Activated CD8-positive, alpha-beta memory T cell treated with anti-CD3 and anti-CD28 coated beads, Interleukin-2, amount 50 U/mL, for 24 hours (primary cell): ENCODE data around the gene KLHL42.

Experiments
- DNase-seq: peaks from one replicate; pipeline ENCODE4 v3.0.0-alpha.2; 2020; ENCODE audit errors: extremely low read depth

Gene KLHL42

DNA sequence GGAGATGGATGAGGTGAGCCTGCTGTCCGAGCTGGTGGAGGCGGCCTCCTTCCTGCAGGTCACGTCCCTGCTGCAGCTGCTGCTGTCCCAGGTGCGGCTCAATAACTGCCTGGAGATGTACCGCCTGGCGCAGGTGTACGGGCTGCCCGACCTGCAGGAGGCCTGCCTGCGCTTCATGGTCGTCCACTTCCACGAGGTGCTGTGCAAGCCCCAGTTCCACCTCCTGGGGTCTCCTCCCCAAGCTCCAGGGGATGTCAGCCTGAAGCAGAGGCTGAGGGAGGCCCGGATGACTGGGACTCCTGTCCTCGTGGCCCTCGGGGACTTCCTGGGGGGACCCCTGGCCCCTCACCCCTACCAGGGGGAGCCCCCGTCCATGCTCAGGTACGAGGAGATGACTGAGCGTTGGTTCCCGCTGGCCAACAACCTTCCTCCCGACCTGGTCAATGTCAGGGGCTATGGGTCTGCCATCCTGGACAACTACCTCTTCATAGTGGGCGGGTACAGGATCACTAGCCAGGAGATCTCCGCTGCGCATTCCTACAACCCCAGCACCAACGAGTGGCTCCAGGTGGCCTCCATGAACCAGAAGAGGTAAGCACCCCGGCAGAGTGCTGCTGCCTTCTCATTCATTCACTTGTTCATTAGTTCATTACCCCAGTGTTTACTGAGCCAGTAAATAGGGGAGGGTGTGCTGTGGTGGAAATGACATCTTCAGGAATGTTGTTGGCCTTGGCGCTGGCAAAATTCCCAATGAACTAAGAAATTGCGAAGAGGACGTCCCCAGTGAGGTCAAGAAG, 777 bp downstream of the KLHL42 start:
- no peak for DNase-seq

DNA sequence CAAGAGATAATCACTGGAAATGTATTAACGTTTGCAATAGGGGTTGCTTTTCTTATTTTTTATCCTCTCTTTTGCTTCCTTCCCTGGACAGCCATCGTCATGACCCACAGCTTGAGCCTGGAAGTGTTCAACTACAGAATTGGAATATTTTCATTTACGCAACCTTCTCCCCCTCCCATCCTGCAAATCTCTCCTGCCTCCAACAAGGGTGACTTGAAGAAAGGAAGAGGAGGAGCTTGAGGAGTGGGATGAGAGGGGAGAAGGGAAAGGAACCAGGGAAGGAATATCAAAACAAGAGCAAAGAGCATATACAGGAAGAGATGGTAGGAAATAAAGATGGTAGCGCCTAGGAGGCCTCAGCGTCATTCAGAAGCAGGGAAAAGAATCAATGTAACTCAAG, 1.6 kb downstream of the KLHL42 start:
- no peak for DNase-seq

DNA sequence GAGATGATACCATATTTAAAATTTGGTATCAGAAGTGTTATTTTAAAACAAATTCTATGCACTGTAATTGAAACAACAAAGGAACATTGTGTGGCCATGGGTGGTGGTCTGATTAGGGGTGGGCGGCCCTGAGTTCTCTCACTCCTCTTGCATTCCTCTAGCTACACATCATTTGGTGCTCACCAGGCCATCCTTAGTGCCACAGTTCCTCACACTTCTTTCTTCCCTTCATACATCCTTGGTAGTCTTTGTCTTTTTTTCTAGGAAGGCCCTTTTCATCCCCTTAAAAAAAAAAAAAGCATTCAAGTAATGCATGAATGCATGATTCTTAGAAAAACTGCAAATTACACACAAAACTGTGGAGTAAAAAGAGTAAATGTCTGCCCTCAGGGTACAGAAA, 2.4 kb downstream of the KLHL42 start:
- DNase-seq, result no peak

DNA sequence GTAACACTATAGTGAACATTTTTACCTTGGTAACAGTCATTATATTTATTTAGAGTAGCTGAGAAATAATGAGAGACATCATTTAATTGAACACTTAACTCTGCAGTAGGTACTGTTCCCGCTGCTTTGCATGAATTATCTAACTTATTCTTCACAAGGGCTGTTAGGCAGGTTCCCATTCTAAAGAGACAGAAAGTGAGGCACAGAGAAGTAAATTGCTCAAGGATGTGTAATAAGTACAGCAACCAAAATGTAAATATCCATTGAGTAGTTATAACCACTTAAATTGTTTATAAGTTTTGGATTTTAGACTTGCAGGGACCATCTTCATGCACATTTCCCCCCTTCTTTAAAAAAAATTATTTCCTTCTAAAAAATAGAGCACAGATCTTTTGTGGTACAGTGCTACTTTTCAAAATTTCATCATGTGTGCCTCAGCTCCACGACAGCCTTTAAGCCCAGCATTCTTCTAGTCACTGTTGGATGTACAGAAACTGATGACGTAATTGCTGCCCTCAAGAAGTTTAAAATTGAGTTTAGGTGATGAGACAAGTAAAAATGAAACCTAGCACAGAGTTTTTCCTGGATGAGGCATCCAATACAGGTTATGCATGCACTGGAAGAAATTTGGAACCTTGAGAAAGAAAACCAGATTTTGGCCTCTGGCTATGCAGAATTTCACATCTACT, 6.0 kb downstream of the KLHL42 start:
- DNase-seq, result no peak

DNA sequence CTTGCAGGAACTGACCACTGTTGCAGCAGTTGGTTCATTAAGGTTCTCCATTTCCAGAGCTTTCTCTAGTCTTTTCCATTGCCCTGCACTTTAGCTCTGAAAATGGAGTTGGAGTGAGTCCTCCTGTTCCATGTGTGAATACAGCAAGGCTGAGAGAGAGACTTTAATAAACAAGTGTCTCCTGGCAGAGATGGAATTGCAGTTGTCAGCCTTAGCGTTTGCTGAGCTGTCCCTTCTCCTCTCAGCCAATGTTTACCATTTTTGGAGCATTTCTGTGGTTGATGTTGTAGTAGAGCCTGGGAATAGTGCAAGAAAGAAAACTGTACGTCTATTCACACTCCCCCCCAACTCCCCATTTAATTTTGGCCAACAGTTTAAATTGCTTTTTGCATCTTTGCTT, 7.5 kb downstream of the KLHL42 start:
- no peak for DNase-seq

DNA sequence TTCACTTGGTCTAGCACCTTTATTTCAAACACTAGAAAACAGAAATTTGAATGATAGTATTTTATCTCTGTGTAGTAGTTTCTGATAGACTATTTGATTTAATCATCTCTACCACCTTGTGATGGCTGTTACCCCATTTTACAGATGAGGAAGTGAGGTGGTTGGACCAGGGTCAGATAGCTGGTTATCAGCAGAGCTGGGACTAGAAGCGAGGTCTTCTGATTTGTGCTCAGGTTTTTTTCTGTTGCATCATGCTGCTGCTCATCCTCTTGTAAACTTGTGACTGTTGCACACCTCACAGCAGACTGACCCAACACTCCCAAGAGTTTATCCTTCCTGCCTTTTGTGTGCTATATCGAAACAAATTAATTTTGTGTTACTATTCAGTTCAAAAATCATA, 10.1 kb downstream of the KLHL42 start:
- DNase-seq, result no peak

DNA sequence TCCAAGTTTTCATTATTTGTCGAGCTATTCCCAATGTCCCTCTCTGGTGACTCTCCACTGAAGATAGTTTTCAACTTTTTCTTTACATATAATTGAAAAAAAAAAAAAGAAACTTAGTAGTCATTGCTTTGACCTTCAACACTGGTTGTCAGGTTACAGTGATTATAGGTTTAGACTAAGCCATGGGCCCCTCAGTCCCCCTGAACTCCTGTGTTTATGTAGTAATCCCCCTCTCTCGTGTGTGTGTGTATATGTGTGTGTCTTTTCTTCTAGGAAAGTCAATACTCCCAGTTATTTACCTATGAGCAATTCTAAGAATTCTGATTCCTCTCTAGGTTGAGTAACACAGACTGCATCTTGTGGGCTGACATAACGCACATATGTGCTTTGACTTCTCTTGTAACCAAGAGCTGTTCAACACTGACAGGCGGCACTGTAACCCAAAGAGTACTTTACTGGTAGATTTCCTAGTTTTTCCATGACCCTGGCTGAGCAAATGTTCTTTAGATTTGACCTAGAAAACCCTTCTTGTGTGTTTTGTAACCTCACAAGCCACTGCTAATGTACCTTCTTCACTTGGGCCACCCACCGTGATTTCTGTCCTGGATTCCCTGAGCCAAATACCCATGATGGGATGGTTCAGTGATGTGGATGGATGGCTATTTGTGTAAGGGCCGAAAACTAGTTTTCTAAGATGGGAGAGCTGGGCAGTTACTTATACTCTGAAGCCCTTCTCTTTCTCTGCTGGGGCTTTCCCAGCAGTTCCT, 15.0 kb downstream of the KLHL42 start:
- no peak for DNase-seq

DNA sequence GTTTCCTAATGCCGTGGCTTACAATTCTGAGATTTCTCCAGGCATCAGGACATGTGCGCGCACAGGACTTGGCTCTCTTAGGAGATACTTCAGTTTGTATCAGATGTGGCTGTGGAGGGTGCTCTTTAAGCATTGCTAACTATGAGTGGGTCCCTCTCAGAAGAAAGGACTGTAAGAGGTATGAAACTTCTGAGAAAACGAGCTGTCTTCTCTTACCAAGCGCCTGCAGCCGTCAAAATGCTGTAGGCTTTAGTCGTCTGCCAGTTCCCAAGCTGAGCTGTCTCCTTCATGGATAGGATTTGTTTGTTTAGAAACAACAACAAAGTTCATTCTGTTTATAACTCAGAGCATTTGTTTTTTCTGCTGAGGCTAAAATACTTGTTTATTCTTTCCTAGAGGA, 16.1 kb downstream of the KLHL42 start:
- DNase-seq, result no peak

DNA sequence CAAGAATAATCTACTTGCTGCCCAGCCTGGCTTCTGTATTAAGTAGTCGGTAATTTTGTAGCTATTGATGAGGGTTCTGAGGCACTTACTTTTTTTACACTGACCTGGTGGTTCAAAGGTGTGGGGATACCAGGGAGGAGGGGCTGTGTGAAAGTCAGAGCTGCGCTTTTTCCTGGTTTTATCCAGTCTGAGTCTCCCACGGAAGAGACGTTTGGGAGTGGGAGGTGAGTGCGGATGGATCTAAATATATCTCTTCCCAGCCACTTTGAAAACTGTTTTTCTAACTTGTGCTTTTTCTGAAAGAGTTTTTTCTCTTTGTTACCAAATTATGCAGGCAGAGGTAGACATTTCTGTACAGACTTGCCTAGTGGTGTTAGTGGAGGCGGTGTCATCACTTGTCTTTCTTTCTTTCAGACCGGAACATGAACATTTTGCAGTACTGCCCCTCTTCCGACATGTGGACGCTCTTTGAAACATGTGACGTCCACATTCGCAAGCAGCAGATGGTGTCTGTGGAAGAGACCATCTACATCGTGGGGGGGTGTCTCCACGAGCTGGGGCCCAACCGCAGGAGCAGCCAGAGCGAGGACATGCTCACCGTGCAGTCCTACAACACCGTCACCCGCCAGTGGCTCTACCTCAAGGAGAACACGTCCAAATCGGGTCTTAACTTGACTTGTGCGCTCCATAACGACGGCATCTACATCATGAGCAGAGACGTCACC, 17.4 kb downstream of the KLHL42 start:
- DNase-seq, result no peak

DNA sequence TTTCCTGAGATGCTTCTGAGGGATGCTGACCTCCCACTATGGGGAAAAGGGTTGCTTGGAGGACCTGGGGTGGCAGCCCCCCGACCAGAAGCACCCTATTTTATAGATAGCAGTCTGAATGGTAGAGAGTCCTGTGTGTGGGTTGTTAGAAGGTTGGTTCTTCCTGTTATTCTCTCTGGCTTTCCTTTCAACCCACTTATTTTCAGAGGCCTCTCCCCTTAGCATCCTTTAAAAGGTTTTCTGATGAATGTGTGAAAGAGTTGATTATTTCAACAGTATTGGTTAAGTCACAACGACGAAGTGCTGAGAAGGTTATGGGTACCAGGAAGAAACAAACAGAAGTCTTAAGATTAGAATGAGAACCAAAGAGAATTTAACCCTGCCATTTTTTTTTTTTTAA, 20.8 kb downstream of the KLHL42 start:
- DNase-seq, result no peak

DNA sequence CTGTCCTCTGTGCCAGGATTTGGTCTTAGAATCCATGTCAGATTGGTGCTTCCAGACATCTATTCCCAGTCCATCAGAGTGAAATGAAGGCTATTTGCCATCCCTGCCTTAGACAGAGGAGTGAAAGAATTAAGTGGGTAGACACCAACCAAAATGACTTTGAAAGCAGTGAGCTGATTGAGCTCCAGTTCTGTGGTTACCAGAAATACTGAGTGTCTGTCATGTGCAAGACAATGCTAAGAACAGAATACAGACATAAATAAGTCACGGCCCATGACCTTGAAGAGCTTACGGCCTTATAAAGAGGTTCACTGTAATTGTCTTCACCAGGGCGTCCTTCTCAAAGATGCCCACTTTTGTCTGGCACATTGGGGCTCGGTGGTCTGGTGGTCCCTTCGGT, 21.6 kb downstream of the KLHL42 start:
- no peak for DNase-seq

DNA sequence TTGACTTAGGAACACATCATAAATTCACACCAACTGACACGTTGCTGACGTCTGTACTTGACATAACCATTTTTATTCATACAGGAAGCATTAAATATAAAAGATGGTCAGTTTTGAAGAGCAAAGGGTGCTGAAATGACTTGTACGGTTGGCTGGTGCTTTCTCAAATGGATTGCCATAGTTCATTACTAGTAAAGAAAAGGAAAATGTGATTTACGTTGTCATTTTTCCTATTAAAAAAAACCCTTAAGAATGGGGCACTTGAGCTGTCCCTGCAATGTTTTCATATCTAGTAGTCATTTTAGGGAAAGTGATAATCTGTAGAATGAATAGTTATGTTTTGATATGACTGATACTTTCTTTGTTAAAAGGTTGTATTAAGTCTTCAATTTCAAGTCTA, 22.5 kb downstream of the KLHL42 start:
- DNase-seq, result no peak

DNA sequence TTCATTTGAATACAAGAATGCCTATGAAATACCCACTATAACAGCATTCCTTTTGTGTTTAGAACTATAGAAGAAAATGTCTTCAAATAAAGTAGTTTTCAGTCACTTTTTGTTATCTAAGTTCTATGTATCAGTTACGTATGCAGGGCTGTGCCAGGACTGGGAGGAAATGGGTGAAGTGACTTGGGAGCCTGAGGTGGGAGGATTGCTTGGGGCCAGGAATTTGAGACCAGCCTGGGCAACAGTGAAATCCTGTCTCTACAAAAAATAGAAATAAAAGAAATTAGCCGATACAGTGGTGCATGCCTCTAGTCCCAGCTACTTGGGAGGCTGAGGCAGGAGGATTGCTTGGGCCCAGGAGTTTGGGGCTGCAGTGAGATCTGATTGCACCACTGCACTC, 22.9 kb downstream of the KLHL42 start:
- DNase-seq, result no peak

DNA sequence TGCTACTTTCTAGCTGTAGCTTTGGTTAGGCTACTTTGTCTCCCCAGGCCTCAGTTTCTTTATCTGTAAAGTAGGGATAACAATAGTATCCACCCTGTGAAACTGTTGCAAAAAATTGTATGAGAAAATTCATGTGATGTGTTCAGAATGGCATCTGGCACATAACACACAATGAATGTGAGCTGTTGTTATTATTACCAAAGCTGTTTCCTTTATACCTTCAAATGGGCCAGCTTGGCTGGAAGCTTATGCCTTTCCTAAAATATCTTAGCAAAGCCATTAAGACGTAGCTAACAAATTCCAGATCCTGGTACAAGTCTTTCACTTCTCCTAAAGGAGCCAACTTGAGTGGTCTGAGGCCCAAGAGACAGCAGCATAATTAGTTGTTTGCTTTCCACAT, 25.2 kb downstream of the KLHL42 start:
- DNase-seq, result no peak

DNA sequence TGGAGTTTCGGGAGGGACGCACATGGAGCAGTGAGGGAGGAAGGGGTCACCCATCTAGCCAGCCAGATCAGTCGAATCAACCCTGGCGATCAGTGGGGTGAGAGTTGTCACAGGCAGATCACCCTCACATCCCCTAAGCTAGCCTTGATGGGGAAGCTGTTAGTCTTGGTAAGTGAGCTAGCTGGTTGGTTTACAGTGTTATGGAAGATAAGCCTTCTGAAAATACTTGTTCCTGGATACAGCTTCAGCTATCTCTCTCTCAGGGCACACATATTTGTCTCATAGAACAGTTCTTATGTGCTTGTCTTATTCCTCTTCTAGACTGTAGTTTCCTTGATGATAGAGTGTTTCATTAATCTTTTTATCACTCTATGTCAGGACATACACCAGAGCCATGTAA, 26.2 kb downstream of the KLHL42 start:
- DNase-seq, result no peak

DNA sequence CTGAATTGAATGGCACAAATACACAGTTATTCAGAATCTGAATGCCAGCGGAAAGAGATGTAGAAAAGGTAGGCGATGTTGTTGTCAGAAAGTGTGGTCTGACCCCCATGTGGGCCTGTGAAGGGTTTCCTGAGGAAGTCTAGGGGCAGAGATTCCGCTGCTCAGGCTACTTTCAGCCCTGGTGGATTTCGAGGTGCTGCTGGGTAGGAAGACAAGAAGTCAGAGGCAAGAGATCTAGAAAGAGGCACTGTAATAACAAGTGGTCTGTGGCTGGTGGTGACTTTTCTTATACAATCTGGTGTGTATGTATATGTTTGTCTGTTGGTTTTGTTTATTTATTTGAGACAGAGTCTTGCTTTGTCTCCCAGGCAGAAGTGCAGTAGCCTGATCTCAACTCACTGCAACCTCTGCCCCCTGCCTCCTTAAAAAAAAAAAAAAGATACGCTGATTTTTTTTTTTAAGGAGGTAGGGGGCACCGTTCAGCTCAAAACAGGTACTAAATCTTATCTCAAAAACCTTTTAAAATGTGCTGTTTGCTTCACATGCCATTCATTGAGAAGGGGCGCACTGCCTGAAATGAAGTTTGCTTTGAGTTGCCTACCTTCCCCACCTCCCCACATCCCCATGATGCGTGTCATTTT, 27.1 kb downstream of the KLHL42 start:
- no peak for DNase-seq

DNA sequence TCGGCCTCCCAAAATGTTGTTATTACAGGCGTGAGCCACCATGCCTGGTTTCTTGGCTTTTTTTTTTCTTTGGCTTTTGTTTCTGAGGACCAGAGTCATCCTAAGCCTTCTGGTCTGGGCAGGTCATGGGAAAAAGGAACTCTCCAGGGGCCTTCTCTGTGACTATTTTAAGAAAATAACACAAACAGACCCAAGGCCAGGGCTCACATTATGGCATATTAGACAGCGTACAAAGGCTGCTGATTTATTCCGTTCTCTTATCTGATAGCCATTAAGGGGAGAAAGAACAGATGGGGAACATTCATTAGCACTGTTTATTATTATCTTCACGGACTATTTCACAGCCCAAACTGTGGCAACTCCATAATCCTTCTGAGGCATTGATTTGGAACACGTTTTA, 28.8 kb downstream of the KLHL42 start:
- no peak for DNase-seq

DNA sequence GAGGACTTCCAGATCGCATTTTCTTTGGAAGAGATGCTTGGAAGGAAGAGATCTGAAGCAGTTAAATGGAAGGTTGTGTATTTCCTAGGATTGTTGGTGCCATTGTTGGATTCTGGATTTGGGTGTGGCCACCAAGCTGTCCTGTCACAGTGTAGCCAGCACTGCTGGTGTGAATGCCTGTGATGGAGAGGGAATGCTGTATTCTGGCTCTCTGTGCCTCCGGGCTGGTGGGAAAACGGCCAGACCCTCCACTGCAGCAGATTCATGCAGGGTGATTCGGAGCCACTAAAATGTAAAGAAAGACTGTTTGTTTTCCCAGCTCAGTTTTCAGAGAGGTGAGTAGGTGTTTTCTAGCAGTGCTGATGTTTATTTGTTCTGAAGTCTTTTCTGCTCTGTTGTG, 30.7 kb downstream of the KLHL42 start:
- no peak for DNase-seq

DNA sequence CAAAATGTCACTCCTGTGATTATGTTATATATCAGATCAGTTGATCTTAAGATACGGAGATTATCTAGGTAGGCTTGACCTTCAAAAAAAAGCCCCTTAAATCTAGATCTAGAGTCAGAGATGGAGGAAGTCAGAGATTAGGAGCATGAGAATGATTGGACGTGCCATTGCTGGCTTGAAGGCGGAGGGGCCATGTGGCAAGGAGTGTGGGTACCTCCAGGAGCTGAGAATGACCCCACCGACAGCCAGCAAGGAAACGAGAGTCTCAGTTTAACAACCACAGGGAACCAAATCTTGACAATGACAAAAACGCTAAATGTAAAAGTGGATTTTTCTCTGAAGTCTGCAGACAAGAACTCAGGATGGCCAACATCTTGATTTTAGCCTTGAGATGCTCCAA, 32.5 kb downstream of the KLHL42 start:
- DNase-seq, result no peak

DNA sequence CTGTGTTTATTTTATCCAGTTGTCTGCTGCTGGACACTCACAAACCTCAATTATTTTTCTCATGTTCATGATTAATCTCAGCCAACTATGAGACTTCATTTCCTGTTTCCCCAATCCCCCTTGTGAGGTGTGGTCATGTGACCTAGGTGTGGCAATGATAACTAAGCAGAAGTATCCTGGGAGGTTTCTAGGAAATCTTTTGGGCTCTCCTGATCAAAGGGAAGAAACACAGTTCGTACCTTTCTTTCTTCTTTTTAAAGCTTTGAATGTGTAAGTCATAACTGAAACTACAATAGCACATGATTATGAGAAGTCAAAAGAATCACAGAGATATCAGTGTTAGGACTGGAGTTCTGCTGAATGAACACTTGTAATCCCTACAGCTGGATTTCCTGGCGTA, 34.4 kb downstream of the KLHL42 start:
- no peak for DNase-seq

DNA sequence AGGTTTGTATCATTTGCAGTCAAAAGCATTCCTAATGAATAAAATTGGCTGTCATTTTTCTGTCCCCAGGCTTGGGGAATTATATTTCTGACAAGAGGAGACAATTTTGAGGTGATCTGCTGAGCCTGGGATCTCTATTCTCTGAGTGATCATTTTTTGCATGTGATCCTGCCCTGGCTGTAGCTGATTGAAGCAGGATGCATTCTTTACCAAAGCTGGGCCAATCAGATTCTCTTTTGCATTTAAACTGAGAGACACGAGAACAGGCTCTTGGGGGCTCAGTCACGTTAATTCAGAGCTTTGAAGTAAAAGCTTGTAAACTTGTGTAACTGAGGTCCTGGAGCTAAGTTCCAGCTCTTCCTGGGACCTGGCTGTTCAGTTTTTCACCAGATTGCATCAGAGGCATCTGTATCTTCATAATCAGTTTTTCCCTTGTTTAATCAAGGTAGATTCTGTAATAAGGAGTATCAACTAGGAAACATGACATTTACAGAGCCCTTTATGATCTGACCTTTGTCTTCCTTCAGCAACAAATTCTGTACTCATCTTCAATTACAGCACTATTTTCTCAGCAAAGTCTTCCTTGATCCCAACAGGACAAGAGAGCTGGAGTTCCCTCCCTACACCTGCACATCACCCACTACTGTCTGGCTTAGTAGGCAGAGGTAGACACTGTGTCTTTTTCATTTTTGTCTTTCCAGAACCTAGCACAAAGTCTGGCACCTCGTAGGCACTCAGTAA, 35.0 kb downstream of the KLHL42 start:
- DNase-seq, result no peak
